Glutamatergic neuron (in vitro differentiated cells): ENCODE results near the gene PUS3. TPM values are rescaled to one million over a fixed set of nuclear protein-coding genes. Genes with fewer than 3 reads are reported as not detected.
A peak's percentile ranks its signal among the peaks of the same experiment; 100 is the strongest.

Source experiments
- DNase-seq: peaks from one replicate; pipeline ENCODE4 v3.0.0; 2022
- H3K27ac Mint-ChIP-seq: one replicate; pipeline ENCODE4 v1.8.0; 2020; ENCODE audit warnings: mild to moderate bottlenecking, mixed read lengths, inconsistent platforms; ENCODE audit not compliant: unreplicated experiment
- H3K27me3 Mint-ChIP-seq: one replicate; pipeline ENCODE4 v1.8.0; 2020; ENCODE audit warnings: mild to moderate bottlenecking, moderate library complexity, mixed read lengths, inconsistent platforms; ENCODE audit not compliant: unreplicated experiment
- H3K36me3 Mint-ChIP-seq: one replicate; pipeline ENCODE4 v1.8.0; 2020; ENCODE audit warnings: mild to moderate bottlenecking, mixed read lengths, inconsistent platforms; ENCODE audit not compliant: unreplicated experiment
- H3K4me1 Mint-ChIP-seq: one replicate; pipeline ENCODE4 v1.8.0; 2020; ENCODE audit warnings: mild to moderate bottlenecking, low read depth, mixed read lengths, inconsistent platforms; ENCODE audit not compliant: unreplicated experiment
- H3K4me3 Mint-ChIP-seq: one replicate; pipeline ENCODE4 v1.8.0; 2020; ENCODE audit warnings: mild to moderate bottlenecking, mixed read lengths, inconsistent platforms; ENCODE audit not compliant: unreplicated experiment
- H3K9me3 Mint-ChIP-seq: one replicate; pipeline ENCODE4 v1.8.0; 2020; ENCODE audit warnings: mild to moderate bottlenecking, moderate library complexity, mixed read lengths, inconsistent platforms; ENCODE audit not compliant: unreplicated experiment
- total RNA-seq: library from RNA; stranded (reverse); fragmentation: NEBNext Ultra II Directional; extraction: Animal tissue kit (Norgen Biotek cat#: 25700); gene quantifications from one replicate; pipeline ENCODE4 v1.2.1, GENCODE V29; 2021; ENCODE audit not compliant: unreplicated experiment
- TF ChIP-seq, protein P1 (sequence below): fragments of 200-600 bp; sonication (generic); IDR thresholded peaks from one replicate; pipeline ENCODE4 v1.5.0; 2021; ENCODE audit not compliant: partially characterized antibody, unreplicated experiment

Gene PUS3
- total RNA-seq, 1 donor from 2014 or later: 12.6 TPM

DNA sequence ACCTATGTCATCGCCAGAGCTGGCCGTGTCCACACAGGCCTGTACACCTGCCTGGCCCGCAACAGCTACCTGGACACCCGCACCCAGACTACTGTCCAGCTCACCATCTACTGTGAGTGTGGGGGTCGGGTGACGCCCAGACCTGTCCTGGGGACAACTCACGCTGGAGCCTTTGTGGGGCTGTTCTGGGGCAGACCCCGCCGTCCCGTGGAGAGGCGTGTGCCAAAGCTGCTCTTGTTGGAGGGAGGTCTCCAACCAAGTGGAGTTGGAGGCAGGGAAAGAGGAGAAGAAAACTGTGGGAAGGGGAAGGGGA lies 47.1 kb upstream of the PUS3 start:
- DNase-seq: no peak
- TF ChIP-seq, protein P1, sequence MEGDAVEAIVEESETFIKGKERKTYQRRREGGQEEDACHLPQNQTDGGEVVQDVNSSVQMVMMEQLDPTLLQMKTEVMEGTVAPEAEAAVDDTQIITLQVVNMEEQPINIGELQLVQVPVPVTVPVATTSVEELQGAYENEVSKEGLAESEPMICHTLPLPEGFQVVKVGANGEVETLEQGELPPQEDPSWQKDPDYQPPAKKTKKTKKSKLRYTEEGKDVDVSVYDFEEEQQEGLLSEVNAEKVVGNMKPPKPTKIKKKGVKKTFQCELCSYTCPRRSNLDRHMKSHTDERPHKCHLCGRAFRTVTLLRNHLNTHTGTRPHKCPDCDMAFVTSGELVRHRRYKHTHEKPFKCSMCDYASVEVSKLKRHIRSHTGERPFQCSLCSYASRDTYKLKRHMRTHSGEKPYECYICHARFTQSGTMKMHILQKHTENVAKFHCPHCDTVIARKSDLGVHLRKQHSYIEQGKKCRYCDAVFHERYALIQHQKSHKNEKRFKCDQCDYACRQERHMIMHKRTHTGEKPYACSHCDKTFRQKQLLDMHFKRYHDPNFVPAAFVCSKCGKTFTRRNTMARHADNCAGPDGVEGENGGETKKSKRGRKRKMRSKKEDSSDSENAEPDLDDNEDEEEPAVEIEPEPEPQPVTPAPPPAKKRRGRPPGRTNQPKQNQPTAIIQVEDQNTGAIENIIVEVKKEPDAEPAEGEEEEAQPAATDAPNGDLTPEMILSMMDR: no peak
- Mint-ChIP-seq H3K4me3 (no peak overlapping the region), H3K27ac (no peak overlapping the region), H3K36me3 (peaks cover 4% of the 10 kb centered on the region), H3K9me3 (peaks cover 10% of the 10 kb centered on the region), H3K27me3 (peaks cover 10% of the 10 kb centered on the region), H3K4me1 (peaks cover 5% of the 10 kb centered on the region)

GRCh38 chr11:125949271-125950177 lies 46.5 kb upstream of the PUS3 start:
- TF ChIP-seq, protein P1: no peak
- Mint-ChIP-seq H3K27me3 (peaks cover 10% of the 10 kb centered on the region), H3K4me1 (peaks cover 5% of the 10 kb centered on the region), H3K9me3 (peaks cover 9% of the 10 kb centered on the region), H3K27ac (peak overlapping the region; percentile 9), H3K4me3 (peak overlapping the region; percentile 12), H3K36me3 (peaks cover 4% of the 10 kb centered on the region)
- no peak for DNase-seq

DNA sequence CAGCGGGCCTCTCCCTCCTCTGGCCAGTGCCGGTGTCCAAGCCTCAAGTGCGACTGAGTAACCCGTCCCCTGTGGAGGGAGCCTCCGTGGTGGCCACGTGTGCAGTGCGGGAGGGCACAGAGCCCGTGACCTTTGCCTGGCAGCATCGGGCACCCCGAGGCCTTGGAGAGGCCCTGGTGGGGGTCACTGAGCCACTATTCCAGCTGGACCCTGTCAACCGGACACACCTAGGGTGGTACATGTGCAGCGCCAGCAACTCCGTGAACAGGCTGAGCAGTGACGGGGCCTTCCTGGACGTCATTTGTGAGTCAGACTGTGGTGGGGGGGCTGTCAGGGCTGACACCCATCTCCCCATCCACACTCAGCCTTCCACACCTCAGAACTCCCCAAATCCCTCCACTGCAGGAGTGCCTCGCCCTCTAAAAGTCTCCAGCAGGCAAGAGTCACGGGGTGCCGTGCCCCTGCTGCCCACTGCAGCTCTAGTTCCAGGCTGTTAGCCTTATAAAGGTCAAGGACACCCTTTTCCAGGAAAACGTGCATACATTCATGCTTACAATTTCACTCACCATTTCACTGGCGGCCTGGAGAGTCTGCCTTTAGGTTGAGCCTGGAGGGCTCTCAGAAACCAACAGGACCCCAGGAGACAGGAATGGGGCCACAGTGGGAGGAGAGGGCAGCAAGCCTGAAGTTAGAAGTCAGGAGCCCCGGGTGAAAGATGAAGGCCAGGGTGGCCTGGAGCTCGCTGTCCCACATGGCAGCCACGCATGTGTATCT lies 45.5 kb upstream of the PUS3 start:
- no peak for DNase-seq
- Mint-ChIP-seq H3K4me3 (no peak overlapping the region), H3K27ac (no peak overlapping the region), H3K4me1 (peaks cover 5% of the 10 kb centered on the region), H3K36me3 (peaks cover 4% of the 10 kb centered on the region), H3K9me3 (peaks cover 6% of the 10 kb centered on the region), H3K27me3 (peaks cover 10% of the 10 kb centered on the region)
- TF ChIP-seq, protein P1: no peak

DNA sequence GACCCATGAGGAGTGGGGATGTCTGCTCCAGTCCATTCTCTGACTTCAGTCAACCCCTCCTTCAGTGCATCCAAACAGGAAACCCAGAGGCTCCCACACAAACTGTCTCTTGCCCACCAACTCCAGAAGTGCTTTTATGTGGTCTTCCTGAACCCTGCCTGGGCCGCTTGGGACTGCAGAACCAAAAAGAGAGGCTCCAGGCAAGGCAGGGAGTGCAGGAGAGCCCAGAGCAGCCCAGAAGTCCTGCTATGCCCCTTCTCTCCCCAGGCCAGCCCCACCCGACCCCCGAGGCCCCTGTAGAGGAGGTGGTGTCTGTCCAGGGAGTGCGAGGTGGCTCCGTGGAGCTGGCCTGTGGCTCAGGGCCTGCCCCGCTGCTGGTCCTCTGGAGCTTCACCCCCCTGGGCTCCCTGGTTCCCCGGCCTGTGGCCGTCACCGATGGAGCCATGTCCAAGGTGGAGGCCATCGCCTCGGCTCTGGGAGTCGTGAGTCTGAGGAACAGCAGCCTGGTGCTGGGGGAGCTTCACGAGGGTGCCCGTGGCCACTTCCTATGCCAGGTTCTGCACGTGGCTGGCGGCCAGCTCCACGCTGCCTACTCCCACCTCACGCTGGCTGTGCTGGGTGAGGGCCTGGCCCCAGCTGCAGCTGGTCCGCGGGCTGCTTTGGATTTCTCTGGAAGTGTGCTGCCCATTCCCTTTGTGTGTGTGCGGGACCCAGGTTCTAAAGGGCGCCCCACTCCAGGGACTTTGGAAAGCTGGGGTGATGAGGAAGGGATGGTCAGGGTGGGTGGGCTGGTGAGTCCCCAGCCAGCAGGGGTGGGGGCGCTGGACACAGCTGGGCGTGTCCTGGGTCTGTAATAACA lies 44.6 kb upstream of the PUS3 start:
- Mint-ChIP-seq H3K9me3 (peaks cover 6% of the 10 kb centered on the region), H3K27me3 (peaks cover 10% of the 10 kb centered on the region), H3K4me1 (peaks cover 6% of the 10 kb centered on the region), H3K27ac (no peak overlapping the region), H3K36me3 (peaks cover 4% of the 10 kb centered on the region), H3K4me3 (no peak overlapping the region)
- DNase-seq: no peak
- TF ChIP-seq, protein P1: no peak
